ENCODE results near the gene AHI1.
A peak's percentile ranks its signal among the peaks of the same experiment; 100 is the strongest.

The AHI1 gene

DNA sequence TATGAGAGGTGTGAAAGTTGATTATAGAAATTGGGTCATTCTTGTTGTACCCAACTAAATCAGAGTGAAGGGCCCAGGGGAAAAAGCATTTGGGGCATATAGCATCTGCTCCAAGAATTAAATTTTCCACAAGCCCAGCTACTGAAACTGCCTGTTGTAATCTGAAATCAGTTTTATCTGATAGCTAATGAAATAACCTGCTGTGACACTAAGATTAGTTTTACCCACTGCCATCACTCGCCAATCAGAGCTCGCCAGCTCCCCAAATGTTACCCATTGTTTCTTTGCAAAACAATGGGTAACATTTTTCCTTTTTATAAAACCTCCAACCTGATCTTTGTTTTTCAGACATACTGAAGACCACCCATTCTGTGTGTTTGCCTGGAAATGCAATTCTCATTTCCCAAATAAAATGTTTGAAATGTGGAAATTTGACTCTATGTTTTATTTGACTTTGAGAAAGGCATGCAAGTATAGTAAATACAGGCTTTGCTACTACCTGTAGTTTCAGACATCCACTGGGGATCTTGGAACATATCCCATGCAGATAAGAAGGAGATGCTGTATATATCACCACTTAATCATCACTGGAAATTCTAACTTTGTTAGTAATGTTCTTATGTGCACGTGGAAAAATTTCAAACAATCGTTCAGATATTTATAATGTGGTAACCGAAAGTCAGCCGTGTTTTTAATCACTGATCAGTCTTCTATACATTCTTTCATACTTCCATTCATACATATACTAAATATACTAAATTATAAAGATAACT is 6.3 kb upstream of the AHI1 start:
- POLR2A ChIA-PET, result no interaction called here
- DNase-seq (ENCODE audit: extremely low spot score), result no peak
- CTCF ChIA-PET, result interaction anchor here (0.8 kb wide), 1 partner anchor 406 kb away, joined by 3 read pairs; no protein-coding TSS in a partner anchor
- TF ChIP-seq, protein P1, sequence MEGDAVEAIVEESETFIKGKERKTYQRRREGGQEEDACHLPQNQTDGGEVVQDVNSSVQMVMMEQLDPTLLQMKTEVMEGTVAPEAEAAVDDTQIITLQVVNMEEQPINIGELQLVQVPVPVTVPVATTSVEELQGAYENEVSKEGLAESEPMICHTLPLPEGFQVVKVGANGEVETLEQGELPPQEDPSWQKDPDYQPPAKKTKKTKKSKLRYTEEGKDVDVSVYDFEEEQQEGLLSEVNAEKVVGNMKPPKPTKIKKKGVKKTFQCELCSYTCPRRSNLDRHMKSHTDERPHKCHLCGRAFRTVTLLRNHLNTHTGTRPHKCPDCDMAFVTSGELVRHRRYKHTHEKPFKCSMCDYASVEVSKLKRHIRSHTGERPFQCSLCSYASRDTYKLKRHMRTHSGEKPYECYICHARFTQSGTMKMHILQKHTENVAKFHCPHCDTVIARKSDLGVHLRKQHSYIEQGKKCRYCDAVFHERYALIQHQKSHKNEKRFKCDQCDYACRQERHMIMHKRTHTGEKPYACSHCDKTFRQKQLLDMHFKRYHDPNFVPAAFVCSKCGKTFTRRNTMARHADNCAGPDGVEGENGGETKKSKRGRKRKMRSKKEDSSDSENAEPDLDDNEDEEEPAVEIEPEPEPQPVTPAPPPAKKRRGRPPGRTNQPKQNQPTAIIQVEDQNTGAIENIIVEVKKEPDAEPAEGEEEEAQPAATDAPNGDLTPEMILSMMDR (IDR thresholded peaks at IDR 0.05; ENCODE audit: control extremely low read depth, extremely low read depth, low read depth, missing control alignments), result no peak

DNA sequence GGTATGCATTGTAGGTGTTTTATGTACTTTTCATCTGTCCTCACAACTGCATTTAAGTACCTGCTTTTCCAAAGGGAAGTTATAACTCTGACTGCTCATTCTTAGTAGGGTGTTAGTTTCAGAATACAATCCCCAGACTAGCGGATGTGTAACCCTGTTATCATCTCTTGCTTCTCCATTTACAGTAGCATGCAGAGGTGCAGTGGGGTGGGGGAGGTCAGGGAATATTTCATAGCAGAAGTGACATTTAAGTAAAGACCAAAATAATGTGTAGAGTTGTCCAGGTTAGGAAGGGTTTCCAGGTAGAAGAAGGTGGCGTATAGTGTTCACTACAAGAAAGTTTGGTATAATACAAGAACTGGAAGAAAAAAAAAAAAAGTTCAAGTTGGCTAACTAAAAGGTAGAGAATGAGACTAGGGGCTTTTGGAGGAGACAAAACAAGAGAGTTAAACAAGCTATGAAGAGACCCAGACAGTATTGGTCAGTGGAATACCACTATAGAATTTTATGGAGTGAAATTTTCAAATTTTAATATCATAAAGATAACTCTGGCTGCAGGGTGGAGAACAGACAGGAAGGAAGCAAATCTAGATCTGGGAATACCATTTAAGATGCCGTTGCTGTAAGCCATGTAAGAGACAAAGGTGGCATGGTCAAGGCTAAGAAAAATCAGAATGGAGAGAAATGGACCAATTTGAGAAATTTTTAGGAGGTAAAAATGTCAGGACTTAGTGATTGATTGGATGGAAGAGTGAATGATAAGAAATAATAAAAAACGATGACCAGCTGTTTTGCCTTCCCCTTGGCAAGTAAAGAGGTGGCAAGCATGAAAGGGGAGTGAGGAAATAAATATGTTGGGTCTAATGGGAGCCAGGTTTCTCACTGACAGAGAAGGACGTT is 2.2 kb upstream of the AHI1 start:
- TF ChIP-seq, protein P1 (IDR thresholded peaks at IDR 0.05; ENCODE audit: control extremely low read depth, extremely low read depth, low read depth, missing control alignments), result no peak

DNA sequence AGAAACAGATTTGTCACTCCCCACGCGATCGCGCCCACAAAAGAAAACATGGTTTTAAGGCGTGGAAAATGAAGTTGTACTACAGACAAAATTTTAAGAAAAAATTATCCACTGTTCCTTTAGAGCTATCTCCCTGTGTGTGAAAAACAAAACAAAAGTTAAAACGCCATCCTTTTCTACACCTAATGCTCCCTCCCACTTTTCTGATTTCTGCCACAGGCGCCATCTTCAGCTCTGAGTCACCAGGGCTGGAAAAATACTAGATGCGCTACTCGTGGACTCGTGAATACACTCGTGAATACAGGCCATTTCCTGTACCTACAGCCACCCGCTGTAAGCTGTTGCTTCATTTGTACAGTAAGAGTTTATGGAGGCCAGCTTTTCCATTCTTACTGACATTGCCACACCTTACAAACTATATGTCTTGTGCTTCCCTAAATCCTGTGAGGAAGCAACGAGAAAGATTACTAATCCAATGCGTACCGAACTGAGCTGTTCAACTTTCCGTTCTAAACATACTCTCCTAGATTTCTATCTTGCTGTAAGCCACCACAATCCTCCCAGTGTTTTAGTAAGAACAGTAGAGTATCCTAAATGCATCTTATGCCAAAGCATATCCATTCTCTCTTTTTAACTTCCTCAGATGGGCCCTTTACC is 773 bp upstream of the AHI1 start:
- TF ChIP-seq, protein P1 (IDR thresholded peaks at IDR 0.05; ENCODE audit: control extremely low read depth, extremely low read depth, low read depth, missing control alignments), result no peak
- CTCF ChIA-PET, result interaction anchor here (0.9 to 1.3 kb wide), 7 partner anchors 9 to 784 kb away, joined by 3 to 4 read pairs (median 3); no protein-coding TSS in a partner anchor

More for the DNA sequence above, 2.2 kb upstream of the AHI1 start:
- DNase-seq (ENCODE audit: extremely low spot score), result no peak
- CTCF ChIA-PET, result interaction anchor here (1.1 to 1.2 kb wide), 2 partner anchors 14 to 52 kb away, joined by 3 read pairs; no protein-coding TSS in a partner anchor
- POLR2A ChIA-PET, result no interaction called here

DNA sequence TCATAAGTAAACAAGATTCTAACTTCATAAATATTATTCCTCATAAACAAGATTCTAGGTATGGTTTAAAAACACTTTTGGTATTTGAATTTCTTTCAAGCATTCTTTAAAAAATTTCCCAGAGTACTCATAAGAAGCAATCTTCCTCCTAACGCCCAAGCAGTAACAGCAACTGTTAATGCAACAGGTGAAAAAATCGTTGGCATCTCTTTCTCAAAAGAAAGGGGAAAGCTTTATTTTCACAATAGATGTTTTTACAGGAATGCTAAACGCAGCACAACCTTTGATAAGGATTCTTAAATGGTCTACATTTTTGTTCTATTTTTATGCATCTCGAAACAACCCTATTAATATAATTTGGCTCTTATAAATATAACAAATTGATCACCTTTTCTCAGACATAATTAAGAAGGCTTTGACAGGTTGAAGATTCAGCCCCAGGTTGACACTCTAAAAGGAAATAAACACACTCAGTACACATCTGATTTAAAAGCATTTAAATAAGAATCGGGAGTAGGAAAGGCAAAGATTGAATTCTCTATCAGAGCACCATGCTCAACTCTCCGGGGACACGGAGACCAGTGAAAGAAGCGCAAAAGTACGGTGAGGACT is 634 bp downstream of the AHI1 start:
- TF ChIP-seq, protein P1 (IDR thresholded peaks at IDR 0.05; ENCODE audit: control extremely low read depth, extremely low read depth, low read depth, missing control alignments), result no peak
- ChIA-PET CTCF (no interaction called here), POLR2A (no interaction called here)
- no peak for DNase-seq (ENCODE audit: extremely low spot score)

More for the DNA sequence above, 773 bp upstream of the AHI1 start:
- POLR2A ChIA-PET, result interaction anchor here (0.5 to 0.9 kb wide), 3 partner anchors 175 to 792 kb away, joined by 3 read pairs; partner anchors contain the start of gene BCLAF1
- peak; percentile 26 for DNase-seq (ENCODE audit: extremely low spot score)

DNA sequence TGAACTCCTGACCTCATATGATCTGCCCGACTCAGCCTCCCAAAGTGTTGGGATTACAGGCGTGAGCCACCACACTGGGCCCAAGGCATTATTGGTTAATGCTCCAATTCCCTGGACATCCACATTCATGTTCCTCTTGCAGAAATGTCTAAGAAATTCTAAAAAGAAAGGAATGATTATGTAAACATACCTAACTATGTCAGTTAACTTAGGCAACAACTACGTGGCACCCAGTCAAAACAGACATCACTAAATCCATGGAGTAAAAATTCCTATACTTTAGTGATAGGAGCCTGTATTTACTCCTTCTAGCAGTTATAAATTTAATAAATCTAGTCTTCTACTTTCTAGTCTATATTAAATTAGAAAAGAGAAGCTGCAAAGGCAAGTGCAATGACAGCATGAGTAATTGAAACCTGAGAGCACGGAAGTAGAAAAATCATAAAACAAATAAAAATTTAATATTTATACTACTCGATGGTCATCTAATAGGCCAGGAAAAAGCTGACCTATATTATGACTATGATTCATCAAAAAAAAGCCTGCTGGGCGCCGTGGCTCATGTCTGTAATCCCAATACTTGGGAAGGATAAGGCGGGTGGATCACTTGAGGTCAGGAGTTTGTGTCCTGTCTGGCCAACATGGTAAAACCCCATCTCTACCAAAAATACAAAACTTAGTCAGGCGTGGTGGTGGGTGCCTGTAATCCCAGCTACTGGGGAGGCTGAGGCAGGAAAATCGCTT is 4.2 kb downstream of the AHI1 start:
- POLR2A ChIA-PET, result no interaction called here
- no peak for DNase-seq (ENCODE audit: extremely low spot score)
- CTCF ChIA-PET, result interaction anchor here (1.5 to 3.3 kb wide), 2 partner anchors 18 to 733 kb away, joined by 5 to 13 read pairs; no protein-coding TSS in a partner anchor
- TF ChIP-seq, protein P1 (IDR thresholded peaks at IDR 0.05; ENCODE audit: control extremely low read depth, extremely low read depth, low read depth, missing control alignments), result no peak
